Natural killer cell (primary cell): Measurements from ENCODE around the gene MEAF6. TPM values are rescaled to one million over a fixed set of nuclear protein-coding genes. Genes with fewer than 3 reads are reported as not detected.

ENCODE experiments used
- ATAC-seq, 3 donors: fragments of 150-1000 bp in 2 of 3; fragments of 200-7000 bp in 1 of 3; cut with Tn5 transposase; 1 replicate in 1 of 3; 2 replicates in 2 of 3; pipeline ENCODE4 v1.10.0; 2021; ENCODE audit warnings: mild to moderate bottlenecking in 2 of 3, moderate library complexity in 2 of 3
- DNase-seq, 2 donors: peaks; one replicate each; pipeline versions ENCODE4 v3.0.0 to v3.0.0-alpha.2; 2013 to 2021; ENCODE audit warnings: mixed read lengths in 1 of 2
- H3K27ac ChIP-seq: one replicate; pipeline ENCODE4 v1.5.1; 2013; ENCODE audit warnings: mild to moderate bottlenecking, low read length
- H3K27me3 ChIP-seq: one replicate; pipeline ENCODE4 v1.6.1; 2013; ENCODE audit warnings: low read length; ENCODE audit not compliant: control insufficient read depth, insufficient read depth
- H3K36me3 ChIP-seq: one replicate; pipeline ENCODE4 v1.6.1; 2013; ENCODE audit warnings: low read length; ENCODE audit not compliant: control insufficient read depth, insufficient read depth
- H3K4me1 ChIP-seq: one replicate; pipeline ENCODE4 v1.6.1; 2013; ENCODE audit warnings: low read length; ENCODE audit not compliant: control insufficient read depth, insufficient read depth
- H3K4me3 ChIP-seq: one replicate; pipeline ENCODE4 v1.5.1; 2013; ENCODE audit warnings: low read length
- H3K9me3 ChIP-seq: one replicate; pipeline ENCODE4 v1.6.1; 2013; ENCODE audit warnings: low read length; ENCODE audit not compliant: control insufficient read depth, insufficient read depth
- H3K27ac Mint-ChIP-seq, 2 donors: one replicate each; pipeline ENCODE4 v1.8.0; 2022; ENCODE audit warnings: mild to moderate bottlenecking in 2 of 2, mixed read lengths in 2 of 2, moderate library complexity in 1 of 2
- H3K27me3 Mint-ChIP-seq, 2 donors: one replicate each; pipeline ENCODE4 v1.8.0; 2022; ENCODE audit warnings: low read depth in 2 of 2, mixed read lengths in 2 of 2
- H3K36me3 Mint-ChIP-seq: one replicate; pipeline ENCODE4 v1.8.0; 2022; ENCODE audit warnings: mixed read lengths
- H3K4me1 Mint-ChIP-seq, 2 donors: one replicate each; pipeline ENCODE4 v1.8.0; 2022; ENCODE audit warnings: mixed read lengths in 2 of 2
- H3K4me3 Mint-ChIP-seq: one replicate; pipeline ENCODE4 v1.8.0; 2022; ENCODE audit warnings: mild to moderate bottlenecking, moderate library complexity, mixed read lengths
- H3K9me3 Mint-ChIP-seq, 2 donors: one replicate each; pipeline ENCODE4 v1.8.0; 2022; ENCODE audit warnings: mixed read lengths in 2 of 2
- WGBS: methylation state at CpG from one replicate; pipeline ENCODE4 v1.1.7; 2013; ENCODE audit warnings: missing lambda C conversion rate; ENCODE audit not compliant: insufficient coverage; 5-methylcytosine and 5-hydroxymethylcytosine counted together
- intact Hi-C: fragments of 100-400 bp; cut with micrococcal nuclease; formaldehyde crosslinking; loops from one replicate; pipeline ENCODE4 v1.14.2; 2022
- total RNA-seq, 4 donors: library from RNA; stranded (reverse); fragments of 120-200 nt in 1 of 4; gene quantifications; one replicate each; pipeline versions ENCODE4 v1.2.3 to v1.2.4, GENCODE V29; 2013 to 2022
- TF ChIP-seq, protein P1 (sequence below): fragments of 200-600 bp; IDR thresholded peaks from one replicate; pipeline ENCODE4 v1.8.0; 2022; ENCODE audit warnings: antibody characterized with exemption

MEAF6 gene
- total RNA-seq, 3 donors from 2014 or later (not counting 1 experiment from before 2014, with no cell fraction given) = 63.9 to 78.7 (median 69.0) TPM

DNA sequence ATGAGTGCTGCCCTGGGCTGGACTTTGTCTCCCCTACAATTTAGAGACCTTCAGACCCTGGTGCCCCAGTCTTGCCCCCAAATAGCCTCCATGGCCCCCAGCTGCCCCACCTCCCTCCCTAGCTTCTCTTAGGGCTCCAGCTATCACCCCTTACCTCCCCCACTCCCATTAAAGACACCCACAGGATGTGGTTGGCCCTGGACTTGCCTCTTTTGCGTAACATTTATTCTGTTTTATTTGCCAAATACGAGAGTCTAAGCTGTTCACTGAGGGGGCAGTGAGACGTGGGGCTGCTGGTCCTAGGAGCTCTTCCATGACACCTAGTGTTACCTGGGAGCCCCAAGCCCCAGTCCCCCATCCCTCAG is 35.7 kb downstream of the MEAF6 start:
- Mint-ChIP-seq H3K27ac (peak overlapping the region; percentile 99 to 100), H3K4me1 (peaks cover 65 to 76% of the 10 kb centered on the region in 2 donors), H3K9me3 (no peaks in the 10 kb centered on the region), H3K36me3 (no peaks in the 10 kb centered on the region), H3K27me3 (no peaks in the 10 kb centered on the region), H3K4me3 (peak overlapping the region; percentile 95)
- Histone ChIP-seq H3K36me3 (peaks cover 66% of the 10 kb centered on the region), H3K9me3 (no peaks in the 10 kb centered on the region), H3K27me3 (no peaks in the 10 kb centered on the region), H3K4me3 (peak overlapping the region; percentile 93), H3K27ac (peak overlapping the region; percentile 99), H3K4me1 (peaks cover 77% of the 10 kb centered on the region)
- ATAC-seq (peak; percentile 8 to 43 (median 31)), DNase-seq (peak; percentile 61 to 79)
- 0% methylated on average over 3 of the region's 3 CpGs for WGBS
- intact Hi-C loops = loop anchor here (2.0 to 10.0 kb wide), 4 partner anchors 36 to 1328 kb away; partner anchors contain the start of genes CDCA8, FHL3 and MEAF6
- TF ChIP-seq, protein P1, sequence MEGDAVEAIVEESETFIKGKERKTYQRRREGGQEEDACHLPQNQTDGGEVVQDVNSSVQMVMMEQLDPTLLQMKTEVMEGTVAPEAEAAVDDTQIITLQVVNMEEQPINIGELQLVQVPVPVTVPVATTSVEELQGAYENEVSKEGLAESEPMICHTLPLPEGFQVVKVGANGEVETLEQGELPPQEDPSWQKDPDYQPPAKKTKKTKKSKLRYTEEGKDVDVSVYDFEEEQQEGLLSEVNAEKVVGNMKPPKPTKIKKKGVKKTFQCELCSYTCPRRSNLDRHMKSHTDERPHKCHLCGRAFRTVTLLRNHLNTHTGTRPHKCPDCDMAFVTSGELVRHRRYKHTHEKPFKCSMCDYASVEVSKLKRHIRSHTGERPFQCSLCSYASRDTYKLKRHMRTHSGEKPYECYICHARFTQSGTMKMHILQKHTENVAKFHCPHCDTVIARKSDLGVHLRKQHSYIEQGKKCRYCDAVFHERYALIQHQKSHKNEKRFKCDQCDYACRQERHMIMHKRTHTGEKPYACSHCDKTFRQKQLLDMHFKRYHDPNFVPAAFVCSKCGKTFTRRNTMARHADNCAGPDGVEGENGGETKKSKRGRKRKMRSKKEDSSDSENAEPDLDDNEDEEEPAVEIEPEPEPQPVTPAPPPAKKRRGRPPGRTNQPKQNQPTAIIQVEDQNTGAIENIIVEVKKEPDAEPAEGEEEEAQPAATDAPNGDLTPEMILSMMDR = no peak

DNA sequence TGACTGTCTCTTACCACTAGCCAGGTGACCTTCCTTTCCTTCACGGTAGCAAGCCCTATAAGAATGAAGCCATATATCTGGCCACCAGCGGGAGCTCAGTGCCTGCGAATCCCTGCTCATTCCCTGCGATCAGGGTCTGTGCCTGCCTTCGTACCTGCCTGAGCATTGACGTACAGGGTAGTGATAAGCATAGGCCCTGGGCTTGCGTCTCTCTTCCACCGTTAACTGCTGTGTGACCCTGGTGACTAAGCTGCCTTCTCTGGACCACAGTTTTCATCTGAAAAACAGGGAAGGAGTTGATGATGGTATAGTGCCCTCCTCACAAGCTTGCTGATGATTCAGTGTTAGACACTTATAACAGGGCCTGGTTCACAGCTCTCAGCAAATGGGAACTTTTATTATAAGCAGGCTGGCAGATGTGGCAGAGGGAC is 36.1 kb downstream of the MEAF6 start:
- no peaks in the 10 kb centered on the region for H3K9me3 ChIP-seq
- H3K4me3 Mint-ChIP-seq = peak overlapping the region; percentile 95
- no peaks in the 10 kb centered on the region for H3K27me3 Mint-ChIP-seq
- intact Hi-C loops = loop anchor here (2.0 to 10.0 kb wide), 4 partner anchors 36 to 1328 kb away; partner anchors contain the start of genes CDCA8, FHL3 and MEAF6
- H3K4me3 ChIP-seq = peak overlapping the region; percentile 93
- TF ChIP-seq, protein P1 = no peak
- ATAC-seq (peak; percentile 19 to 36 (median 32)), DNase-seq (peak; percentile 62 to 74)
- 46% methylated on average over 8 of the region's 8 CpGs for WGBS
- H3K9me3 Mint-ChIP-seq = no peaks in the 10 kb centered on the region
- peak overlapping the region; percentile 99 for H3K27ac ChIP-seq
- peaks cover 69 to 79% of the 10 kb centered on the region in 2 donors for H3K4me1 Mint-ChIP-seq
- H3K36me3 Mint-ChIP-seq = no peaks in the 10 kb centered on the region
- H3K27me3 ChIP-seq = no peaks in the 10 kb centered on the region
- peaks cover 62% of the 10 kb centered on the region for H3K36me3 ChIP-seq
- peaks cover 81% of the 10 kb centered on the region for H3K4me1 ChIP-seq
- peak overlapping the region; percentile 99 to 100 for H3K27ac Mint-ChIP-seq

DNA sequence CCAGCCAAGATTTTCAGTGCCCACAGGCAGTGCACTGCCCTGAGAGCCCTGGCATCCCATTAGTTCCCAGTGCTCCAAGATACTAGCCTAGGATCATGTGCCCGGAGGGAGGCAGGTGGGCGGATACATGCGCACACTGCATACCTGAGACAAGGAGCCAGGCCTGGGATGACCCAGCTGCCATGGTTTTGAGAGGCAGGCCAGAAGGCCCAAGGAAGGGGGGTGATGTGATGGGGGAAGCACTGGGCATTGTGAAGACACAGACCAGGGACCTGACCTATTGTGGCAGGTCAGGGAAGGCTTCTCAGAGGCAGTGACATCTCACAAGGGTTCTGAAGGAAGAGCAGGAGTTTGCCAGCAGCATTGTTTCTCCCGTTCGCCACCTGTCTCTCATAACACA is 36.6 kb downstream of the MEAF6 start:
- Mint-ChIP-seq H3K9me3 (no peaks in the 10 kb centered on the region), H3K36me3 (no peaks in the 10 kb centered on the region), H3K4me1 (peaks cover 74 to 84% of the 10 kb centered on the region in 2 donors), H3K4me3 (peak overlapping the region; percentile 95), H3K27me3 (no peaks in the 10 kb centered on the region), H3K27ac (peak overlapping the region; percentile 99 to 100)
- Histone ChIP-seq H3K27me3 (no peaks in the 10 kb centered on the region), H3K36me3 (peaks cover 57% of the 10 kb centered on the region), H3K4me1 (peaks cover 87% of the 10 kb centered on the region), H3K4me3 (peak overlapping the region; percentile 93), H3K27ac (peak overlapping the region; percentile 99), H3K9me3 (no peaks in the 10 kb centered on the region)
- 72% methylated on average over 5 of the region's 5 CpGs for WGBS
- intact Hi-C loops = loop anchor here (2.0 to 10.0 kb wide), 4 partner anchors 37 to 1327 kb away; partner anchors contain the start of genes CDCA8, FHL3 and MEAF6
- TF ChIP-seq, protein P1 = no peak
- no peak for ATAC-seq
- DNase-seq = peak in 1 of 2 donors; percentile 26
